Common myeloid progenitor, CD34-positive (primary cell): ENCODE measurements around the gene NOP53.

Experiments
- CTCF ChIA-PET: fragments of 350-600 bp; sonication (Branson Sonifier 250); formaldehyde crosslinking; loops from one replicate; lab custom pipeline; 2021; ENCODE audit warnings: antibody characterized with exemption; lab: Charles Lee
- POLR2A ChIA-PET: fragments of 350-600 bp; sonication (Branson Sonifier 250); formaldehyde crosslinking; loops from one replicate; lab custom pipeline; 2021; ENCODE audit warnings: antibody characterized with exemption; lab: Charles Lee
- DNase-seq, 3 donors: peaks; one replicate each; pipeline versions ENCODE4 v3.0.0 to v3.0.0-alpha.2; 2013
- H3K27ac ChIP-seq, 2 experiments: 1 replicate in 1 of 2; 2 replicates in 1 of 2; pipeline ENCODE4 v1.7.0; 2013; ENCODE audit warnings: inconsistent platforms in 2 of 2, low read length in 2 of 2, mild to moderate bottlenecking in 2 of 2, low read depth in 1 of 2, moderate library complexity in 1 of 2; ENCODE audit not compliant: severe bottlenecking in 2 of 2, insufficient read depth in 1 of 2, poor library complexity in 1 of 2
- H3K27me3 ChIP-seq, 5 experiments: replicated peaks in 2 of 5; 1 replicate in 3 of 5; 2 replicates in 2 of 5; pipeline versions ENCODE4 v1.6.1 to v1.7.0; 2013; ENCODE audit warnings: low read length in 4 of 5, mild to moderate bottlenecking in 2 of 5, moderate library complexity in 2 of 5, inconsistent platforms in 1 of 5; ENCODE audit not compliant: insufficient read depth in 5 of 5, control insufficient read depth in 4 of 5
- H3K36me3 ChIP-seq, 4 experiments: 1 replicate in 2 of 4; 2 replicates in 2 of 4; pipeline versions ENCODE4 v1.6.1 to v1.7.0; 2013; ENCODE audit warnings: low read length in 3 of 4, control low read depth in 1 of 4, mild to moderate bottlenecking in 1 of 4; ENCODE audit not compliant: control insufficient read depth in 4 of 4, insufficient read depth in 4 of 4
- H3K4me1 ChIP-seq, 4 experiments: 1 replicate in 3 of 4; 2 replicates in 1 of 4; pipeline versions ENCODE4 v1.6.1 to v1.7.1; 2013; ENCODE audit warnings: low read length in 3 of 4, mild to moderate bottlenecking in 3 of 4, control low read depth in 1 of 4, inconsistent platforms in 1 of 4, moderate library complexity in 1 of 4; ENCODE audit not compliant: control insufficient read depth in 4 of 4, insufficient read depth in 4 of 4; ENCODE audit errors: control extremely low read depth in 1 of 4
- H3K4me3 ChIP-seq, 7 experiments: 1 replicate in 4 of 7; 2 replicates in 3 of 7; pipeline versions ENCODE4 v1.5.1 to v1.7.0; 2013; ENCODE audit warnings: mild to moderate bottlenecking in 7 of 7, low read length in 6 of 7, moderate library complexity in 6 of 7, inconsistent platforms in 2 of 7, low read depth in 2 of 7, control low read depth in 1 of 7; ENCODE audit not compliant: insufficient read depth in 4 of 7, control insufficient read depth in 1 of 7; ENCODE audit errors: extremely low read depth in 1 of 7
- H3K9me3 ChIP-seq, 5 experiments: 1 replicate in 4 of 5; 2 replicates in 1 of 5; pipeline versions ENCODE4 v1.6.1 to v1.7.1; 2013; ENCODE audit warnings: low read length in 4 of 5, mild to moderate bottlenecking in 2 of 5, inconsistent platforms in 1 of 5, low read depth in 1 of 5, moderate library complexity in 1 of 5; ENCODE audit not compliant: control insufficient read depth in 4 of 5, insufficient read depth in 2 of 5; ENCODE audit errors: control extremely low read depth in 1 of 5
- WGBS: methylation state at CpG from one replicate; pipeline ENCODE4 v1.1.5; 2013; ENCODE audit not compliant: insufficient coverage; 5-methylcytosine and 5-hydroxymethylcytosine counted together

Gene NOP53

DNA sequence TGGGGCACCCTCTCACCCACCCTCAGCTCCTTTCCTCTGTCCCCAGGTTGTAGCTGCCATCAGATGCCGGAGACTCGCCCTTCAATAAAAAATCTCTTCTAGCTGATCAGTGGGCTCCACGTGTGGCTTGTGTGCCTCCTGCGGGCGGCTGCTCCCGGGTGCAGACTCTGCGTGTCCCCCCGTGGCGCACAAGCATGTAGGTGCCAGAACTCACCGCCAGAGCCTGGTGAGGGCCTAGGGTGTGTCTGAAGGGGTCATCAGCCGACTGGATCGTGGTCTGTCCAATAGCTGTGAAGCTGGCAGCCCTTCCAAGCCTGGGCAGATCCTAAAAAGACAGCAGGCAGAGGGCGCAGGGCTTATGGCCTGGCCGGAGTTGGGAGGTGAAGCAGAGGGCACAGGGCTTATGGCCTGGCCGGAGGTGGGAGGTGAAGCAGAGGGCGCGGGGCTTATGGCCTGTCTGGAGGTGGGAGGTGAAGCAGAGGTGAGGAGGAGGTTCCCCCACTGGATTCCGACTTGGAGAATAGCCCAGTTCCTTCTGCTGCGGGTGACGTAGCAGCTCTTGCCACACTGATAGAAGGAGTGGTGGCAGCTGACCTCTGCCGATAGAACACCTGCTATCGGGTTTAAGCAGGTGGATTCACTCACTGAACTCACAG, 11.7 kb downstream of the NOP53 start:
- Histone ChIP-seq H3K36me3 (peaks cover 3 to 72% (median 60%) of the 10 kb centered on the region in 4 experiments), H3K9me3 (peaks cover 0 to 2% (median 0%) of the 10 kb centered on the region in 5 experiments), H3K27ac (no peak overlapping the region), H3K4me3 (no peak overlapping the region), H3K27me3 (no peaks in the 10 kb centered on the region), H3K4me1 (no peaks in the 10 kb centered on the region)
- POLR2A ChIA-PET, result interaction anchor here (1.2 kb wide), 1 partner anchor 10 kb away, joined by 3 read pairs; no protein-coding TSS in a partner anchor
- no peak for DNase-seq
- CTCF ChIA-PET, result interaction anchor here (0.9 to 1.7 kb wide), 5 partner anchors 8 to 45 kb away, joined by 3 to 5 read pairs (median 4); partner anchors contain the start of genes EHD2 and SELENOW
- WGBS, result 99% methylated on average over 22 of the region's 22 CpGs

DNA sequence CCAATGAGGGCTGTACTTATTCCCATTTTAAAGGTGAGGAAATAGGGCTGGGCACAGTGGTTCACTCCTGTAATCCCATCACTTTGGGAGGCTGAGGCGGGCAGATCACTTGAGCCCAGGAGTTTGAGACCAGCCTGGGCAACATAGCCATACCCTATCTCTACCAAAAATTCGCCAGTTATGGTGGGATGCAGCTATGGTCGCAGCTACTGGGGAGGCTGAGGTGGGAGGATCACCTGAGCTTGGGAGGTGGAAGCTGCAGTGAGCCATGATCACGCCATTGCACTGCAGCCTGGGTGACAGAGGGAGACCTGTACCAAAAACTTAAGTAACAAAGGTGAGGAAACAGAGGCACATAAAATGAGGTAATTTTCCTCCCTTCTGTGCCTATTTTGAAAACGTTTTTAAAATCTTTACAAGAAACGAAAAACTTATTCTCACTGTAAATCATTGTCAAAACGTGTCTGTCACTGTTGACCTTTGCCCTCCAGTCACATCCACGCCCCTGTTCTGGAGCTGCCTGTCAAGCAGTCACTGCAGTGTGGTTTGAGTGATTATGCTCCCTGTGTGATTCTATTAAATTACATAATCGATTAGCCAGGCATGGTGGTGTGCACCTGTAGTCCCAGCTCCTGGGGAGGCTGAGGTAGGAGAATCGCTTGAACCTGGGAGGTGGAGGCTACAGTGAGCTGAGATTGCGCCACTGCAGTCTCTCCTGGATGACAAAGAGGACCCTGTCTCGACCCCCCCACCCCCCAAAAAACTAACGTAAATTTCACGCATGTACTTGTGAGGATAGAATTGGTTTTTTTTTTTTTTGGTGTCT, 12.5 kb downstream of the NOP53 start:
- H3K4me1 ChIP-seq, result no peaks in the 10 kb centered on the region
- H3K36me3 ChIP-seq, result peaks cover 3 to 65% (median 53%) of the 10 kb centered on the region in 4 experiments
- H3K27me3 ChIP-seq, result no peaks in the 10 kb centered on the region
- no peak overlapping the region for H3K27ac ChIP-seq
- H3K9me3 ChIP-seq, result peaks cover 0 to 2% (median 0%) of the 10 kb centered on the region in 5 experiments
- WGBS, result 100% methylated on average over 8 of the region's 14 CpGs
- DNase-seq, result no peak
- ChIA-PET POLR2A (interaction anchor here (0.6 to 1.2 kb wide), 3 partner anchors 8 to 13 kb away, joined by 3 read pairs; partner anchors contain the start of gene NOP53), CTCF (interaction anchor here (0.6 to 2.2 kb wide), 7 partner anchors 7 to 944 kb away, joined by 3 to 8 read pairs (median 4); partner anchors contain the start of genes EHD2 and SELENOW)
- H3K4me3 ChIP-seq, result no peak overlapping the region

DNA sequence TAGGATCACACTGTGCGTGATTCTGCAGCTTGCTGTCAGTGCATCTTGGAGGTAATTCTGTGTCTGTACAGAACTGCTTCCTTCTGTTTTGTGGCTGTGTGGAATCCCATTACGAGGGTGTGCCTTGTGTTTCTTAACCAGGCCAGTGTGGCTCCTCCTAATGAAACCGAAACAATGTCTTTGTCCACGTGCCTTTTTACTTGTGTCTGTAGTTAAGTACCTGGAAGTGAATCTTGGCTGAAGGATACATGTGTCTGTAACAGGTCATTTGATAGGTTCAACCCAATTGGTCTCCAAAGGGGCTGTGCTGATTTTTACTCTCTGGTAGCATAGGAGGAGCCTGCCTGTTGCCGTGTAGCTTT, 13.1 kb downstream of the NOP53 start:
- CTCF ChIA-PET, result interaction anchor here (0.6 to 2.2 kb wide), 5 partner anchors 9 to 945 kb away, joined by 3 to 8 read pairs (median 4); partner anchors contain the start of gene EHD2
- 98% methylated on average over 4 of the region's 5 CpGs for WGBS

DNA sequence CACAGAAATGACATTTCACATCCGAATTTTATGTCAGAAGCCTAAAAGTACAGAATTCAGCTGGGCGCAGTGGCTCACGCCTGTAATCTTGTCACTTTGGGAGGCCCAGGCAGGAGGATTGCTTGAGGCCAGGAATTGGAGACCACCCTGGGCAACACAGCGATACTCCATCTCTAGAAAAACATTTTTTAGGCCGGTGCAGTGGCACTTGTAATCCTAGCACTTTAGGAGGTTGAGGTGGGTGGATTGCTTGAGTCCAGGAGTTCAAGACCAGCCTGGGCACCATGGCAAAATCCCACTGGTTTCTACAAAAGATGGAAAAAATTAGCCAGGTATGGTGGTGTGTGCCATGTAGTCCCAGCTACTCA, 15.3 kb downstream of the NOP53 start:
- H3K36me3 ChIP-seq, result peaks cover 3 to 39% (median 35%) of the 10 kb centered on the region in 4 experiments
- no peak overlapping the region for H3K27ac ChIP-seq
- H3K9me3 ChIP-seq, result peaks cover 0 to 2% (median 0%) of the 10 kb centered on the region in 5 experiments
- POLR2A ChIA-PET, result no interaction called here
- CTCF ChIA-PET, result interaction anchor here (0.8 kb wide), 1 partner anchor 476 kb away, joined by 3 read pairs; no protein-coding TSS in a partner anchor
- H3K27me3 ChIP-seq, result no peaks in the 10 kb centered on the region
- no peak for DNase-seq
- H3K4me3 ChIP-seq, result no peak overlapping the region
- H3K4me1 ChIP-seq, result peaks cover 0 to 4% (median 2%) of the 10 kb centered on the region in 4 experiments
- 100% methylated on average over 3 of the region's 5 CpGs for WGBS

More for the DNA sequence above, 13.1 kb downstream of the NOP53 start:
- Histone ChIP-seq H3K36me3 (peaks cover 3 to 59% (median 49%) of the 10 kb centered on the region in 4 experiments), H3K27me3 (no peaks in the 10 kb centered on the region), H3K9me3 (peaks cover 0 to 2% (median 0%) of the 10 kb centered on the region in 5 experiments), H3K27ac (no peak overlapping the region), H3K4me3 (no peak overlapping the region), H3K4me1 (no peaks in the 10 kb centered on the region)
- POLR2A ChIA-PET, result interaction anchor here (0.6 to 0.7 kb wide), 2 partner anchors 8 to 13 kb away, joined by 3 read pairs; partner anchors contain the start of gene NOP53
- no peak for DNase-seq

DNA sequence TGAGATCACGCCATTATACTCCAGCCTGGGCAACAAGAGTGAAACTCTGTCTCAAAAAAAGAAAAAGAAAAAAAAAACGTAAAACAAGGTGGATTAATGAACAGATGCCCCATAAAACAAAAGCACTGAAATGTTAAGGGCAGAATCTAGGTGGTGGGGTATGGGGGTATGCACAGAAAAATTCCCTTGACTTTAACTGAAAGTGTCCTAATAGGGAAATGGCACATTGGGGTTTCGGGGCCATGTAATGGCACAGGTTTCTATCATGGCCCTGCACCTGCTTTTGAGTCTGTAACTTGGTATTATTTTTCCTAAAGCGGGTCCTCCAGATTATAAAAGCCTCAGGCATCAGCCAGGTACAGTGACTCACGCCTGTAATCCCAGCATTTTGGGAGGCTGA, 16.2 kb downstream of the NOP53 start:
- WGBS, result 96% methylated on average over 4 of the region's 5 CpGs
- Histone ChIP-seq H3K4me3 (no peak overlapping the region), H3K36me3 (peaks cover 3 to 29% (median 26%) of the 10 kb centered on the region in 4 experiments), H3K9me3 (peaks cover 0 to 2% (median 0%) of the 10 kb centered on the region in 5 experiments), H3K27me3 (no peaks in the 10 kb centered on the region), H3K4me1 (peaks cover 0 to 4% (median 2%) of the 10 kb centered on the region in 4 experiments), H3K27ac (no peak overlapping the region)
- ChIA-PET CTCF (no interaction called here), POLR2A (no interaction called here)
- DNase-seq, result no peak

DNA sequence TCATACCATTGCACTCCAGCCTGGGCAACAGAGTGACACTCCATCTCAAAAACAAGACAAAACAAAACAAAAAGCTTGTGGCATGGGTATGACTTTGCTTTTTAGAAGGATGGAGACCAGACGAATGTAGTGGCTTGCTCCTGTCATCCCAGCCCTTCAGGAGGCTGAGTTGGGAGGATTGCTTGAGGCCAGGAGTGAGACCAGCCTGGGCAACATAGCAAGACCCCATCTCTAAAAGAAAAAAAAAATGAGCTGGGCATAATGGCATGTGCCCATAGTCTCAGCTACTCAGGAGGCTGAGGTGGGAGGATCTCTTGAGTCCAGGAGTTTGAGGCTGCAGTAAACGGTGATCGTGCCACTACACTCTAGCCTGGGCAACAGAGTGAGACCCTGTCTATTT, 16.8 kb downstream of the NOP53 start:
- CTCF ChIA-PET, result interaction anchor here (1.5 kb wide), 1 partner anchor 9 kb away, joined by 3 read pairs; no protein-coding TSS in a partner anchor
- POLR2A ChIA-PET, result no interaction called here
- WGBS, result 94% methylated on average over 3 of the region's 3 CpGs

More for the DNA sequence above, 16.8 kb downstream of the NOP53 start:
- H3K36me3 ChIP-seq, result peaks cover 3 to 24% (median 20%) of the 10 kb centered on the region in 4 experiments
- H3K27me3 ChIP-seq, result no peaks in the 10 kb centered on the region
- peaks cover 0 to 4% (median 2%) of the 10 kb centered on the region in 4 experiments for H3K4me1 ChIP-seq
- H3K27ac ChIP-seq, result no peak overlapping the region
- peaks cover 0 to 2% (median 0%) of the 10 kb centered on the region in 5 experiments for H3K9me3 ChIP-seq
- no peak overlapping the region for H3K4me3 ChIP-seq
- DNase-seq, result no peak
